Hepatocyte (in vitro differentiated cells): ENCODE results near the gene STIP1.

Source experiments
- CTCF ChIP-seq: fragments of 200-600 bp; sonication (generic); IDR thresholded peaks from 2 replicates; pipeline ENCODE4 v1.5.1; 2016; ENCODE audit warnings: antibody characterized with exemption, mild to moderate bottlenecking; ENCODE audit not compliant: poor library complexity
- EZH2 ChIP-seq: fragments of 200-600 bp; sonication (generic); IDR thresholded peaks from 2 replicates; pipeline ENCODE4 v1.6.1; 2016; ENCODE audit warnings: antibody characterized with exemption, mild to moderate bottlenecking, borderline replicate concordance
- EZH2phosphoT487 ChIP-seq: fragments of 200-600 bp; sonication (generic); IDR thresholded peaks from one replicate; pipeline ENCODE4 v1.6.1; 2018; ENCODE audit warnings: antibody characterized with exemption, mild to moderate bottlenecking, low read depth, moderate library complexity; ENCODE audit not compliant: unreplicated experiment, severe bottlenecking

GRCh38 chr11:64224151-64224890, 38.4 kb downstream of the STIP1 start:
- TF ChIP-seq CTCF (no peak), EZH2 (no peak), EZH2phosphoT487 (no peak)
